HG03139 (cell line): ENCODE data around the gene SLC13A3.

Source experiments
- ATAC-seq: cut with Tn5 transposase; IDR thresholded peaks from one replicate; pipeline ENCODE4 v1.9.1; 2021; ENCODE audit not compliant: unreplicated experiment

Gene SLC13A3

GRCh38 chr20:46637427-46638133, 13.7 kb downstream of the SLC13A3 start:
- ATAC-seq: no peak

- ATAC-seq: no peak
These were observed 14.2 kb downstream of the SLC13A3 start for GRCh38 chr20:46637020-46637419.

- ATAC-seq: no peak
These were observed 14.7 kb downstream of the SLC13A3 start for GRCh38 chr20:46636514-46636913.

DNA sequence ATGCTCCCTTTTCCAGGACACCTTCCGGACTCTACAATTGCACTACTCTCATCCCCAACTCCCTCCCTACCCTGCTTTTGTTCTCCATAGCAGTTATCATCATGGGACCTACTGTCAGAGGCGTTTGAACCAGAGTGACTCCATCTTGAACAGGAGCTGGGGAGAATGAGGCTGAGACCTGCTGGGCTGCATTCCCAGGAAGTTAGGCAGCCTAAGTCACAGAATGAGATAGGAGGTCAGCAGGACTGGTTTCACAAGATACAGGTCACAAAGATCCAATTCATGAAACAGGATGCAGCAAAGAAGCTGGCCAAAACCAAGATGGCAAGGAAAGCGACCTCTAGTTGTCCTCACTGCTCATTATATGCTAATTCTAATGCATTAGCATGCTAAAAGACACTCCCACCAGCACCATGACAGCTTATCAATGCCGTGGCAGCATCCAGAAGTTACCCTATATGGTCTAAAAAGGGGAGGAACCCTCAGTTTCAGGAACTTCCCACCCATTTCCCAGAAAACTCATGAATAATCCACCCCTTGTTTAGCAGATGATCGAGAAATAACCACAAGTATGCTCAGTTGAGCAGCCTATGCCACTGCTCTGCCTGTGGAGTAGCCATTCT, 15.6 kb downstream of the SLC13A3 start:
- ATAC-seq: no peak

GRCh38 chr20:46634528-46634927, 16.7 kb downstream of the SLC13A3 start:
- ATAC-seq: no peak

- ATAC-seq: no peak
These were observed 19.3 kb downstream of the SLC13A3 start for GRCh38 chr20:46631874-46632446.

DNA sequence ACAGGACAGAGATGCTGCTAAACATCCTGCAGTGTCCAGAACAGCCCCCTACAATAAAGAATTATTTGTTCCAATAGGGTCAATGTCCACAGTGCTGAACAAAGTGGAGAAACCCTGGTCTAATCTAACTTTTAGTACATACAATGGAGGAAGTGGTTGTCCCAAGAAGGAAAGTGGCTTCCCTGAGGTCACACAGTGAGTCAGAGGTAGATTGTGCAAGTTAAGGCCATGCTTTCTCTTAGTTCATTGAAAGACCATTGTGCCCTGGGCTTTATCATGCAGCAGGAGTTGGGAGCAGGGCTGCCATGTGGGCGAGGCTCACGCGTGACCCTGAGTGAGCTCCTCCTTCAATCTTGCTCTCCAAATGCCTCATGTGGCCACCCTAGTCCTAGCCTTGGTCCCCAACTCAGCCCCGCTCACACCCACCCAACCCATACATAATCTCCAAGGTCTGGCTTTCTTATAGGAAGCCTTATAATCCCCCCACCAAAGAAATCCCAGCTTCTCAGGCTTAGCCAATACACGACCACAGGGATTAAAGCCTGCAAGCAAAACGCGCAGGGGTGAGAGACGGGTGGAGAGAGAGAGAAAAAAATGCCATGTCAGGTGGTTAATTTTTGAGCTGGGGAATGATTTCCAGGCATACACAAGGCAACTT, 19.9 kb downstream of the SLC13A3 start:
- ATAC-seq: no peak

DNA sequence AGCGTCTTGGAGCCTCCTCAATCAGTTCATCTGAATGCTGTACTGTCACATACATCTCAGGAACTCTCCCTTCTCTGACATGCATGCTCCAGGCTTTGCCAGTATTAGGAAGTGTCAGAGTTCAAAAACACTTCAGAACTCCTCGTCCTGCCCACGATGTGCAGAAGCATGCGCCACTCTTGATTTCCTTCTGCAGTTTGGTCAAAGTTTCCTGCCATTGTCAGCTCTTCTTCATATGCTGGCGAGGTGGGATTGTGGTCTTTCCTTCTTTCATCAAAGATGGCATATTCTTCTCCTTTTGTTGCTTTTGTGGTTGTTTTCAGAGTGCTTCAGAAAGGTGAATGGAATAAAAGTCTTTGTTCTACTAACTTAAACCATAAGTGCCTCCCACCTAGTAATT, 21.0 kb downstream of the SLC13A3 start:
- no peak for ATAC-seq

GRCh38 chr20:46629341-46629740, 21.9 kb downstream of the SLC13A3 start:
- ATAC-seq: no peak

DNA sequence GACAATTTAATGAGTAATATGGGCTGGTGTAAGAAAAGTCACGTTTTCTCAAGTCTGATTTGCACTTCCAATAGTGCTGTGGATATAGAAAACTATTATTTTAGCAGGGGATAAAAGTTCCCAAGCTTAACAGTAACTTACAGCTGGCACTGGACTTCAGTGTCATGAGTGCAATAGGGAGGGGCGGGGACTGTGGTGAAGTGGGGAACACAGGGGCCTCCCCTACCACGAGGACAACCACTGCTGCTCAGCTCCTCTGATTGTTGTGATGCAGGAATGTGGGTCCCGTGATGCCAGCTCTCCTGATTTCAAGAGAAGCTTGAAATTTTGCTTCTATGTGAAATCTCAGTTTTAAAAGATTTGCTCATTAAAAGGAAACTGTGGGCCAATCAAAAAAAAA, 24.0 kb downstream of the SLC13A3 start:
- no peak for ATAC-seq

GRCh38 chr20:46626758-46627157, 24.5 kb downstream of the SLC13A3 start:
- ATAC-seq: no peak

GRCh38 chr20:46625875-46626373, 25.3 kb downstream of the SLC13A3 start:
- ATAC-seq: no peak

DNA sequence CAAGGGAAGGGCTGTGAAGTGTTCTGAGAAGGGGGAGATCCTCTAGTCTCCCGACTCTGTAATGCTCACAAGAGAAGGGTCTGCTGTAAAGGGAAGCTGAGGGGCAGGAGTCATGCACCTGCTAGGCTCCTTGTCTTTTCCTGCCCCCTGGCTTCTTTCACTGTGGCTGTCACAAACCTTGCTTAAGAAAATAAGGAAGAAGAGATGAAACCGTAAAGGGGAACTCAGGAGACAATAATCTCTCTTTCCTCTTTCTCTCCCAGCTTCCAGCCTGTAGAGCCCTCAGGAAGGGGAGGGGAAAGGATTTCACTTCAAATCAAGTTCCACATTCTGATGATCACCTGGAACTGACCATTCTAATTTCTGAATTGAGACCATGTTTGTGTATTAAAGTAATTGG, 26.3 kb downstream of the SLC13A3 start:
- ATAC-seq: no peak

DNA sequence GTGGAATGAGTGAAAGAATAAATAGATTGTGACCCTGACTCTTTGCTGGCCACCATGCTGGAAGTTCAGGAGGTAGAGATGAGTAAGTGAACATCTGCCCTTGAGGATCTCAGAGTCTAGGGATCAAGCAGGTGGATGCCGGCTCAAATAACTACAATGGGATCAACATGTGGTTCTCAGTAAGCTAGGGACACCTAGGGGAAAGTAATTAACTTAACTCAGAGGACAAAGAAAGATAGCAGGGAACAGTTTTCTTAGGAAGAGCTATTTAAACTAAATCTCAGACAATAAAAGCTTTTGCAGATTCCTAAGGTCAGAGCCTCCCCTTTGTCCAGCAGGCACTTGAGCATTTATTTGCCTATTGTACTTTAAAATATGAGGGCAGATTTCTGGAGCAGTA, 29.1 kb downstream of the SLC13A3 start:
- ATAC-seq: no peak

- ATAC-seq: no peak
These were observed 29.8 kb downstream of the SLC13A3 start for GRCh38 chr20:46621492-46621891.

GRCh38 chr20:46619445-46619844, 31.8 kb downstream of the SLC13A3 start:
- no peak for ATAC-seq

DNA sequence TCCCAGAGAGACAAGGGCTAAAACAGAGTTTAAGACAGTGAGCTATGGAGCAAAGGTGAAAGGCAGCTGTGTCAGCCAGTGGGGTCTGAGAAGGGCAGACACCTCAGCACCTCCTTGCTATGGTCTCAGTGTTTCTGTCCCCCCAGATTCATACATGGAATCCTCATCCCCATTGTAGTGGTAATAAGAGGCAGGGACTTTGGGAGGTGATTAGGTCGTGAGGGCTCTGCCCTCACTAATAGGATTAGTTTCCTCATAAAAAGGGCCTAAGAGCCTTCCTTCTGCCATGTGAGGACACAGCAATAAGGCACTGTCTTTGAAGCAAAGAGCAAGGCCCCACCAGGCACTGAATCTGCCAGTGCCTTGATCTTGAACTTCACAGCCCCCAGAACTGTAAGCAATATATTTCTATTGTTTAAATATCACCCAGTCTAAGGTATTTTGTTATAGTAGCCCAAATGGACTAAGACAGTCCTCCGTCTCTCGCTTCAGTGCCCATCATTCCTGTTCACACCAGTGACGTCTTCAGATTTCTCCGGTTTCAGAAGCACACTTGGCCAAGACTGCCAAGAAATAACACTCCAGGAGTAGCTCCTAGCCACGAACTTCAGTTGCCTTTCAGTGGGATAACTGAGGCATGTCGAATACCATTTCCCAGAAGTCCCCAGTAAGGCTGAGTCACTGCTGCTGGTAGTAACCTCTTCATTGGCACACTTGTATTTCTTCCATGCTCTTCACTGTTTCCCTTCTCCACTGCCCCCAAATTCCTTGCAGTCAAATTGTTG, 32.8 kb downstream of the SLC13A3 start:
- ATAC-seq: no peak

DNA sequence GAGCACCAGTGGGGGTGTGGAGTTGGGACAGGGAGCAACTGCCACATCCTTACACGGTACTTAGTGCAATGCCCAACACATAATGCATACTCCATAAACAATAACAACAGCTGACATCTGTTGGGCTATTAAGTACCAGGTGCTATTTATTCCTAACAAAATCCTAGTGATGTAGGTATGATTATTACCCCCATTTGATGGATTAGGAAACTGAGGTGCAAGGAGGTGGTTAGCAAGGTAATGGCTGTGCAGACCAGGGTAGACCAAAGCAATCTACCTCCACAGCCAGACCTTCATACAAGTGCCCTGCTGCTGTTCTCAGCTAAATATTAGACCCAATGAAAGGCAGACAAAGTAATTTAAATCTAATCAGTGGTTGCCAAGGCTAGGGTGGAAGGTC, 36.8 kb downstream of the SLC13A3 start:
- no peak for ATAC-seq

GRCh38 chr20:46610145-46610544, 41.1 kb downstream of the SLC13A3 start:
- ATAC-seq: no peak

GRCh38 chr20:46609043-46609442, 42.2 kb downstream of the SLC13A3 start:
- no peak for ATAC-seq
